HCT116 (cell line): ENCODE data around the gene DAZAP1. TPM values are rescaled to one million over a fixed set of nuclear protein-coding genes. Genes with fewer than 3 reads are reported as not detected.
A peak's percentile ranks its signal among the peaks of the same experiment; 100 is the strongest.

Experiments
- ATAC-seq: fragments of 200-7000 bp; cut with Tn5 transposase; 2 replicates; pipeline ENCODE4 v1.9.1; 2020; ENCODE audit warnings: mild to moderate bottlenecking, moderate library complexity
- BruUV-seq: library from RNA; stranded (reverse); fragments of 400-500 nt; replicated peaks from 2 replicates; lab custom pipeline; 2021; lab: Mats Ljungman, UMichigan
- CTCF ChIA-PET: fragments of 300-600 bp; sonication (Branson Sonifier 250); formaldehyde crosslinking; loops from one replicate; lab custom pipeline; 2021; ENCODE audit warnings: antibody characterized with exemption; lab: Charles Lee
- POLR2A ChIA-PET: fragments of 300-600, 350-600 bp; sonication (Branson Sonifier 250); formaldehyde crosslinking; loops from one replicate; lab custom pipeline; 2021; ENCODE audit warnings: antibody characterized with exemption; lab: Charles Lee
- RAD21 ChIA-PET, 2 experiments: fragments of 300-600 bp; sonication (Branson Sonifier 250); formaldehyde crosslinking; loops; one replicate each; lab custom pipeline; 2023; ENCODE audit warnings: low total read pairs in 2 of 2; ENCODE audit not compliant: uncharacterized antibody in 2 of 2, unreplicated experiment in 2 of 2, low non-redundant PET in 1 of 2; lab: Charles Lee
- DNase-seq: peaks from one replicate; pipeline ENCODE4 v3.0.0-alpha.2; 2010; ENCODE audit warnings: low read depth, low spot score
- H2AFZ ChIP-seq: fragments of 200-600 bp; shearing (Covaris generic), sonication (generic); 2 replicates; pipeline ENCODE4 v1.6.1; 2017; ENCODE audit warnings: low read depth, mixed run types, mixed read lengths, antibody characterized with exemption, low read length; ENCODE audit not compliant: poor library complexity, severe bottlenecking
- H3K27ac ChIP-seq: 2 replicates; pipeline ENCODE4 v1.5.1; 2012; ENCODE audit warnings: low read depth, low read length
- H3K27me3 ChIP-seq: fragments of 200-600 bp; sonication (generic); 2 replicates; pipeline ENCODE4 v1.6.1; 2016; ENCODE audit warnings: mixed run types, low read length, mixed read lengths; ENCODE audit not compliant: insufficient read depth
- H3K36me3 ChIP-seq, 2 experiments: fragments of 200-500 bp in 1 of 2; fragments of 200-600 bp in 1 of 2; sonication (Bioruptor generic) in 1 of 2; sonication (generic) in 1 of 2; 2 replicates each; pipeline versions ENCODE4 v1.5.1 to v1.6.1; 2014 to 2016; ENCODE audit warnings: low read length in 2 of 2, inconsistent platforms in 1 of 2, mixed read lengths in 1 of 2, mixed run types in 1 of 2; ENCODE audit not compliant: insufficient read depth in 2 of 2, control insufficient read depth in 1 of 2
- H3K4me1 ChIP-seq, 2 experiments: fragments of 200-600 bp in 1 of 2; sonication (generic) in 1 of 2; 2 replicates each; pipeline versions ENCODE4 v1.5.1 to v1.6.1; 2012 to 2017; ENCODE audit warnings: low read length in 2 of 2, inconsistent platforms in 1 of 2, mild to moderate bottlenecking in 1 of 2, mixed read lengths in 1 of 2, mixed run types in 1 of 2, moderate library complexity in 1 of 2; ENCODE audit not compliant: insufficient read depth in 2 of 2, control insufficient read depth in 1 of 2
- H3K4me2 ChIP-seq: fragments of 200-600 bp; sonication (generic); 2 replicates; pipeline ENCODE4 v1.6.1; 2017; ENCODE audit warnings: mixed run types, low read length, mixed read lengths
- H3K4me3 ChIP-seq, 2 experiments: fragments of 200-600 bp in 1 of 2; sonication (generic) in 1 of 2; replicated peaks in 1 of 2; 2 replicates each; pipeline ENCODE4 v1.5.1; 2011 to 2016; ENCODE audit warnings: low read length in 2 of 2, control low read depth in 1 of 2, low read depth in 1 of 2, mild to moderate bottlenecking in 1 of 2, mixed read lengths in 1 of 2, mixed run types in 1 of 2
- H3K79me2 ChIP-seq: fragments of 200-600 bp; sonication (generic); 2 replicates; pipeline ENCODE4 v1.6.1; 2017; ENCODE audit warnings: mild to moderate bottlenecking, mixed run types, low read length, moderate library complexity, mixed read lengths; ENCODE audit not compliant: insufficient read depth
- H3K9ac ChIP-seq: fragments of 200-600 bp; sonication (generic); 2 replicates; pipeline ENCODE4 v1.6.1; 2016; ENCODE audit warnings: low read length, mixed read lengths
- H3K9me2 ChIP-seq: fragments of 200-600 bp; sonication (generic), shearing (Covaris generic); 2 replicates; pipeline ENCODE4 v1.6.1; 2017; ENCODE audit warnings: mixed run types, mild to moderate bottlenecking, moderate library complexity; ENCODE audit not compliant: insufficient read depth
- H3K9me3 ChIP-seq, 2 experiments: fragments of 200-500 bp in 1 of 2; fragments of 200-600 bp in 1 of 2; sonication (Bioruptor generic) in 1 of 2; sonication (generic) in 1 of 2; 2 replicates each; pipeline ENCODE4 v1.6.1; 2014 to 2017; ENCODE audit warnings: low read length in 2 of 2, mixed read lengths in 2 of 2, inconsistent platforms in 1 of 2, low read depth in 1 of 2, mild to moderate bottlenecking in 1 of 2, mixed run types in 1 of 2, moderate library complexity in 1 of 2; ENCODE audit not compliant: control insufficient read depth in 1 of 2, insufficient read depth in 1 of 2
- H4K20me1 ChIP-seq: fragments of 200-600 bp; sonication (generic), shearing (Covaris generic); 2 replicates; pipeline ENCODE4 v1.6.1; 2017; ENCODE audit warnings: mixed run types, mild to moderate bottlenecking, moderate library complexity; ENCODE audit not compliant: insufficient read depth
- CBX3 ChIP-seq: IDR thresholded peaks from 2 replicates; pipeline ENCODE4 v1.6.1; 2012; ENCODE audit warnings: low read depth
- EGR1 ChIP-seq: IDR thresholded peaks from 2 replicates; pipeline ENCODE4 v1.6.1; 2012; ENCODE audit warnings: low read depth
- ELF1 ChIP-seq: IDR thresholded peaks from 2 replicates; pipeline ENCODE4 v1.6.1; 2012; ENCODE audit warnings: low read depth, borderline replicate concordance
- EZH2 ChIP-seq: fragments of 200-600 bp; sonication (generic); IDR thresholded peaks from 2 replicates; pipeline ENCODE4 v1.6.1; 2017; ENCODE audit warnings: antibody characterized with exemption, mixed run types
- EZH2phosphoT487 ChIP-seq: fragments of 200-600 bp; IDR thresholded peaks from 2 replicates; pipeline ENCODE4 v1.6.1; 2018; ENCODE audit warnings: antibody characterized with exemption, borderline replicate concordance
- JUND ChIP-seq: IDR thresholded peaks from 2 replicates; pipeline ENCODE4 v1.6.1; 2012
- POLR2A ChIP-seq: IDR thresholded peaks from 2 replicates; pipeline ENCODE4 v1.7.0; 2011; ENCODE audit warnings: borderline replicate concordance; ENCODE audit not compliant: insufficient read depth, insufficient read length; ENCODE audit errors: extremely low read depth
- RAD21 ChIP-seq: IDR thresholded peaks from 2 replicates; pipeline ENCODE4 v1.6.1; 2012; ENCODE audit warnings: low read depth, mild to moderate bottlenecking
- REST ChIP-seq: IDR thresholded peaks from 2 replicates; pipeline ENCODE4 v1.6.1; 2012; ENCODE audit warnings: low read depth
- SIN3A ChIP-seq: IDR thresholded peaks from 2 replicates; pipeline ENCODE4 v1.6.1; 2012; ENCODE audit warnings: low read depth
- SP1 ChIP-seq: IDR thresholded peaks from 2 replicates; pipeline ENCODE4 v1.6.1; 2012; ENCODE audit warnings: low read depth
- SRF ChIP-seq: IDR thresholded peaks from 2 replicates; pipeline ENCODE4 v1.6.1; 2012; ENCODE audit warnings: low read depth
- TCF7L2 ChIP-seq: IDR thresholded peaks from 2 replicates; pipeline ENCODE4 v1.7.0; 2011; ENCODE audit warnings: borderline replicate concordance, inconsistent platforms; ENCODE audit not compliant: insufficient read depth, insufficient read length; ENCODE audit errors: extremely low read depth
- YY1 ChIP-seq: IDR thresholded peaks from 2 replicates; pipeline ENCODE4 v1.6.1; 2011; ENCODE audit warnings: low read length, low read depth, moderate library complexity, mild to moderate bottlenecking; ENCODE audit not compliant: insufficient replicate concordance; ENCODE audit errors: extremely low read depth
- ZBTB33 ChIP-seq: IDR thresholded peaks from 2 replicates; pipeline ENCODE4 v1.6.1; 2011; ENCODE audit warnings: mild to moderate bottlenecking, low read length, moderate library complexity; ENCODE audit not compliant: insufficient replicate concordance; ENCODE audit errors: extremely low read depth
- ZFX ChIP-seq: fragments of 450-650 bp; IDR thresholded peaks from 2 replicates; pipeline ENCODE4 v1.6.1; 2017
- ZNF274 ChIP-seq: fragments of 200-500 bp; sonication (Bioruptor generic); IDR thresholded peaks from 2 replicates; pipeline ENCODE4 v1.6.1; 2014; ENCODE audit warnings: mild to moderate bottlenecking, low read depth, low read length, inconsistent platforms
- intact Hi-C: fragments of 100-400 bp; cut with micrococcal nuclease; formaldehyde crosslinking; loops from 2 replicates; pipeline ENCODE4 v1.10.0; 2022
- total RNA-seq: library from RNA; stranded (reverse); gene quantifications from one replicate; pipeline ENCODE4 v1.2.1, GENCODE V29; 2021; ENCODE audit not compliant: unreplicated experiment
- TF ChIP-seq, protein P1 (sequence below): IDR thresholded peaks from 2 replicates; pipeline ENCODE4 v1.6.1; 2012
- TF ChIP-seq, protein P2 (sequence below), 3 experiments: fragments of 200-600 bp in 1 of 3; sonication (generic) in 1 of 3; IDR thresholded peaks in 2 of 3; conservative IDR thresholded peaks in 1 of 3; 2 replicates each; pipeline ENCODE4 v1.5.1; 2012 to 2017; ENCODE audit warnings: low read depth in 2 of 3, low read length in 2 of 3, antibody characterized with exemption in 1 of 3, borderline replicate concordance in 1 of 3, control low read depth in 1 of 3, mild to moderate bottlenecking in 1 of 3, mixed read lengths in 1 of 3, mixed run types in 1 of 3, moderate library complexity in 1 of 3; ENCODE audit not compliant: insufficient read depth in 1 of 3

Gene DAZAP1
- total RNA-seq, 1 experiment from 2014 or later: 191 TPM

DNA sequence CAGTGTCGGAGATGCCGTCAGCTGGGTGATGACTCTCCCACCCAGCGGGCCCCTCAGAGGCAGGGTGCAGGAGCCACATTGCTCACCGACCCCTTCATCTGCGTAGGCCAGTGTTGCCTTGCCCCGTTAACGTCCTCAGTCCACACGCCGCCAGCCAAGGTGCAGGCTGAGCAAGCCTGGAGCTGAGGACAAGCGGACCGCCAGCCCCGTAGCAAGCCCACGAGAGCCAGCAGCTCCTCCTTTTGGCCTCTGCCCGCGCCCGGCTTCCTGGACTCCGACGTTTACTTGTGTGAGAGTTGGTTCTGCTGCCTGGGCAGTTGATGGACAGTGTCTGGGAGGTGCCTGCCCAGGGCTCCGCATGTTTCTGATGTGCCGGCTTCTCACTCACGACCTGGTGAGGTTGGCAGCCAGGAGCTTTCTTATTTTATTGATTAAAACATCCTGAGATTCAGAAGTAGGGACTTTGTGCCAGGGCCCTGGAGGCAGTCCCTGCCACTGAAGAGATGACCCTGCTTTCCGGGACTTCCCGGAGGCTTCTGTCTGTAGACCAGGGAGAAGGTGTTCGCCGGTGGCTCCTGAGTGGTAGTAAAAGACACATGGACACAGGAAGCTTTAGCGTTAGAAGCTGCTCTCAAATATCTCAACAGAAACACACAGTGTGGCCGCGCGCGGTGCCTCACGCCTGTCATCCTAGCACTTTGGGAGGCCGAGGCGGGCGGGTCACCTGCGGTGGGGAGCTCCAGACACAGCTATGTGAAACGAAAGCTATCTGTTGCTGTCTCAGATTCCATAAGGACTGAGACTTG lies 5.8 kb downstream of the DAZAP1 start:
- no peaks in the 10 kb centered on the region for H3K9me2 ChIP-seq
- no TSS peak for BruUV-seq
- no peak for DNase-seq
- no peaks in the 10 kb centered on the region for H3K27me3 ChIP-seq
- H3K9ac ChIP-seq: no peak overlapping the region
- TF ChIP-seq, protein P1, sequence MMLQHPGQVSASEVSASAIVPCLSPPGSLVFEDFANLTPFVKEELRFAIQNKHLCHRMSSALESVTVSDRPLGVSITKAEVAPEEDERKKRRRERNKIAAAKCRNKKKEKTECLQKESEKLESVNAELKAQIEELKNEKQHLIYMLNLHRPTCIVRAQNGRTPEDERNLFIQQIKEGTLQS: no peak
- TF ChIP-seq ELF1: no peak
- no peak for TF ChIP-seq RAD21
- no peak for TF ChIP-seq ZFX
- no peak for TF ChIP-seq JUND
- no peak for TF ChIP-seq EZH2
- no peak for TF ChIP-seq POLR2A
- TF ChIP-seq SP1: no peak
- TF ChIP-seq CBX3: no peak
- TF ChIP-seq, protein P2, sequence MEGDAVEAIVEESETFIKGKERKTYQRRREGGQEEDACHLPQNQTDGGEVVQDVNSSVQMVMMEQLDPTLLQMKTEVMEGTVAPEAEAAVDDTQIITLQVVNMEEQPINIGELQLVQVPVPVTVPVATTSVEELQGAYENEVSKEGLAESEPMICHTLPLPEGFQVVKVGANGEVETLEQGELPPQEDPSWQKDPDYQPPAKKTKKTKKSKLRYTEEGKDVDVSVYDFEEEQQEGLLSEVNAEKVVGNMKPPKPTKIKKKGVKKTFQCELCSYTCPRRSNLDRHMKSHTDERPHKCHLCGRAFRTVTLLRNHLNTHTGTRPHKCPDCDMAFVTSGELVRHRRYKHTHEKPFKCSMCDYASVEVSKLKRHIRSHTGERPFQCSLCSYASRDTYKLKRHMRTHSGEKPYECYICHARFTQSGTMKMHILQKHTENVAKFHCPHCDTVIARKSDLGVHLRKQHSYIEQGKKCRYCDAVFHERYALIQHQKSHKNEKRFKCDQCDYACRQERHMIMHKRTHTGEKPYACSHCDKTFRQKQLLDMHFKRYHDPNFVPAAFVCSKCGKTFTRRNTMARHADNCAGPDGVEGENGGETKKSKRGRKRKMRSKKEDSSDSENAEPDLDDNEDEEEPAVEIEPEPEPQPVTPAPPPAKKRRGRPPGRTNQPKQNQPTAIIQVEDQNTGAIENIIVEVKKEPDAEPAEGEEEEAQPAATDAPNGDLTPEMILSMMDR (IDR thresholded peaks at IDR 0.05 in 2 of 3, conservative IDR thresholded peaks at IDR 0.05 in 1 of 3; ENCODE audit: borderline replicate concordance in 1 of 3, insufficient read depth in 1 of 3, low read depth in 2 of 3, low read length in 2 of 3): no peak
- no peak for TF ChIP-seq TCF7L2
- TF ChIP-seq YY1: no peak
- TF ChIP-seq ZBTB33: no peak
- TF ChIP-seq SRF: no peak
- no peak for TF ChIP-seq REST
- no peak for TF ChIP-seq EZH2phosphoT487
- TF ChIP-seq ZNF274: no peak
- TF ChIP-seq SIN3A: no peak
- TF ChIP-seq EGR1: no peak
- peaks cover 6 to 70% of the 10 kb centered on the region in 2 experiments; a peak in 3 of 4 replicates for H3K36me3 ChIP-seq
- ChIA-PET CTCF (no interaction called here), RAD21 (no interaction called here), POLR2A (interaction anchor here (0.7 kb wide), 1 partner anchor 96 kb away, joined by 3 read pairs; no protein-coding TSS in a partner anchor)
- H3K79me2 ChIP-seq: peaks cover 100% of the 10 kb centered on the region
- H3K4me1 ChIP-seq: peaks cover 32 to 69% of the 10 kb centered on the region in 2 experiments
- ATAC-seq: no peak
- no peaks in the 10 kb centered on the region for H3K9me3 ChIP-seq
- H3K27ac ChIP-seq: peak overlapping the region; percentile 30; the same call in 1 of the 2 replicates
- no peak overlapping the region for H2AFZ ChIP-seq
- intact Hi-C loops: no loop called here
- no peak overlapping the region for H3K4me2 ChIP-seq
- no peak overlapping the region for H3K4me3 ChIP-seq
- peaks cover 49% of the 10 kb centered on the region; the same call in 1 of the 2 replicates for H4K20me1 ChIP-seq
